ENCODE data around the gene VSIG10L.

- TF ChIP-seq CTCF (conservative IDR thresholded peaks at IDR 0.05; ENCODE audit: low read depth, low read length) (no peak), EZH2 (IDR thresholded peaks at IDR 0.05; ENCODE audit: low read length, unreplicated experiment) (no peak), EZH2phosphoT487 (IDR thresholded peaks at IDR 0.05; ENCODE audit: borderline replicate concordance, low read length) (no peak)
Measured at GRCh38 chr19:51317968-51318367, 24.0 kb downstream of the VSIG10L start.
